Stomach (tissue), 9 donors: ENCODE data around the gene DCBLD1. TPM values are rescaled to one million over a fixed set of nuclear protein-coding genes. Genes with fewer than 3 reads are reported as not detected.
A peak's percentile ranks its signal among the peaks of the same experiment; 100 is the strongest.

Experiments
- DNase-seq, 2 donors: peaks; one replicate each; pipeline versions ENCODE4 v3.0.0 to v3.0.0-alpha.2; 2013 to 2019
- H3K27ac ChIP-seq, 5 donors: fragments of 200-600 bp in 4 of 5; sonication (generic) in 4 of 5; one replicate each; pipeline ENCODE4 v1.5.1; 2013 to 2019; ENCODE audit warnings: mild to moderate bottlenecking in 1 of 5, moderate library complexity in 1 of 5
- H3K27me3 ChIP-seq, 3 donors: fragments of 200-600 bp; sonication (generic); one replicate each; pipeline ENCODE4 v1.5.1; 2017 to 2019; ENCODE audit warnings: mixed run types in 1 of 3
- H3K36me3 ChIP-seq, 4 donors: fragments of 200-600 bp; sonication (generic); 1 replicate in 3 of 4; 2 replicates in 1 of 4; pipeline ENCODE4 v1.5.1; 2016 to 2019
- H3K4me1 ChIP-seq, 4 donors: fragments of 200-600 bp; sonication (generic); one replicate each; pipeline ENCODE4 v1.5.1; 2016 to 2019
- H3K4me3 ChIP-seq, 4 donors: fragments of 200-600 bp; sonication (generic) in 3 of 4; one replicate each; pipeline ENCODE4 v1.5.1; 2016 to 2019; ENCODE audit warnings: mild to moderate bottlenecking in 1 of 4
- H3K9me3 ChIP-seq, 4 donors: fragments of 200-600 bp; sonication (generic); one replicate each; pipeline ENCODE4 v1.5.1; 2016 to 2019
- EP300 ChIP-seq: sonication (generic); formaldehyde crosslinking; IDR thresholded peaks from one replicate; pipeline ENCODE4 v1.6.1; 2017; ENCODE audit warnings: antibody characterized with exemption
- POLR2A ChIP-seq, 4 donors: fragments of 450-650 bp; IDR thresholded peaks; one replicate each; pipeline ENCODE4 v1.6.1; 2016; ENCODE audit warnings: antibody characterized with exemption in 4 of 4, control low read depth in 2 of 4, mild to moderate bottlenecking in 1 of 4, moderate library complexity in 1 of 4
- POLR2AphosphoS5 ChIP-seq, 3 donors: sonication (generic); formaldehyde crosslinking; IDR thresholded peaks; one replicate each; pipeline ENCODE4 v1.6.1; 2016; ENCODE audit warnings: antibody characterized with exemption in 3 of 3
- WGBS, 5 donors: extraction: QIAGEN DNeasy Blood & Tissue Kit in 3 of 5; methylation state at CpG; one replicate each; pipeline versions ENCODE4 v1.1.5 to v1.1.7; 2013 to 2018; 5-methylcytosine and 5-hydroxymethylcytosine counted together
- intact Hi-C: fragments of 100-400 bp; cut with DNase I; formaldehyde crosslinking; loops from one replicate; pipeline ENCODE4 v1.15.1; 2023; ENCODE audit warnings: low total_unique reads
- polyA plus RNA-seq, 3 donors: library from polyadenylated mRNA; stranded (reverse); fragments of 200-250 nt; gene quantifications; one replicate each; pipeline ENCODE4 v1.2.3, GENCODE V29; 2013
- total RNA-seq, 5 donors: library from RNA; depleted of rRNA; stranded (reverse); fragments of >200 nt; gene quantifications; one replicate each; pipeline versions ENCODE4 v1.1.0 to v1.2.3, GENCODE V29; 2014 to 2016
- TF ChIP-seq, protein P1 (sequence below), 7 experiments: fragments of 450-650 bp in 4 of 7; fragments of 200-600 bp in 3 of 7; sonication (generic) in 3 of 7; IDR thresholded peaks; one replicate each; pipeline ENCODE4 v1.5.1; 2016 to 2019; ENCODE audit warnings: antibody characterized with exemption in 7 of 7, control low read depth in 2 of 7, mild to moderate bottlenecking in 1 of 7
- donor health status: healthy with polysubstance abuse.
- donor health status: Bipolar disorder and iron deficiency.
- donor health status: healthy.

Gene DCBLD1
- total and polyA plus RNA-seq, 8 donors, result 3.4 to 28.5 (median 9.1) TPM

DNA sequence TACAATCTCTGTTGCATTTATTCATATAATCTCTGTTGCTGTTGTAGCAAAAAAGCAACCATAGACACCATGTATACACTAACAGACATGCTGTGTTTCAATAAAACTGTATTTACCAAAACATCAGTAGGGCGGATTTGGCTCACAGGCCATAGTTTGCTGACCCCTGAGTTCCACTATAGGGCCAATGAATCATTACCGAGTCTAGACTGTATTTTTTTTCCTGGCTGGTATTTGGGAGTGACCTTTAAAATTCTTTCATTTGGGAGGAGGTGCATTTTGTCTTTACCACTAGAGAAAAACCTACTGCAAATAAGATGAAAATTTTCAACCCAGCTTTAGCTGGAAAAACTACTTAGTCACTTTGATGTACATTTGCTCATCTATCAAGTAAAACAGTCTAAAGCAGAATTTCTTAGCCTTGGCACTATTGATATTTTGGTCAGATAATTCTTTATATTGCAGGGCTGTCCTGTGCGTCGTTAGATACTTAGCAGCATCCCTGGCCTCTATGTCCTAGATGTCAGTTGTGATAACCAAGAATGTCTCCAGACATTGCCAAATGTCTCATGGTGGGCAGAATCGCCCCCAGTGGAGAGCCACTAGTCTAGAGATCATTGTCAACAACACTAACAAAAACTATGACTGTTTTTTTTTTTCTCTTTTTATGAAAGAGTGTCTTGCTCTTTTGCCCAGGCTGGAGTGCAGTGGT lies 39.5 kb downstream of the DCBLD1 start:
- no peak for TF ChIP-seq EP300
- no peaks in the 10 kb centered on the region for H3K9me3 ChIP-seq
- intact Hi-C loops, result no loop called here
- no peaks in the 10 kb centered on the region for H3K4me1 ChIP-seq
- WGBS, 5 donors, result 91 to 95% (median 93%) methylated on average over 5 of the region's 5 CpGs
- H3K4me3 ChIP-seq, result no peak overlapping the region
- no peak overlapping the region for H3K27ac ChIP-seq
- peaks cover 0 to 22% (median 11%) of the 10 kb centered on the region in 4 donors for H3K36me3 ChIP-seq
- DNase-seq, result no peak
- H3K27me3 ChIP-seq, result no peaks in the 10 kb centered on the region

DNA sequence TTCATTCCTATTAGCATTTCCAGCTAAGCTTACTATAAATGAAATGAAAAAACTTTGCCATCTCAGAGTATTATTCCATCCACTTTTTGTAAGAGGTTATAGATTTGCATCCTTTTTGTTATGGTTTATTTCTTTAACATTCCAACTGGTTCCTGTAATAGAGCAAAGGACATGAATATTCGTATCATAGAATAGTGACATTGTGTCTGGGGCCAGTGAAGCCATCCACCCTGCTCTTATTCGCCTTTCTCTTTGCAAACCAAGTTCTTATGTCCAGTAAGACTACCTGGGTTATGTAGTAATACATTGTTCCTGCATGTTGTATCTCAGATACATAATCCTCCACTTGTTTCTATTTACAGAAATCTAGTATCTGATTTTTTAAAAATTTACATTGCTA lies 43.1 kb downstream of the DCBLD1 start:
- Histone ChIP-seq H3K27ac (no peak overlapping the region), H3K4me3 (no peak overlapping the region), H3K4me1 (no peaks in the 10 kb centered on the region), H3K36me3 (peaks cover 0 to 12% (median 7%) of the 10 kb centered on the region in 4 donors), H3K27me3 (no peaks in the 10 kb centered on the region), H3K9me3 (no peaks in the 10 kb centered on the region)
- DNase-seq, result no peak
- TF ChIP-seq POLR2AphosphoS5 (IDR thresholded peaks at IDR 0.05) (no peak), EP300 (no peak)
- TF ChIP-seq, protein P1, sequence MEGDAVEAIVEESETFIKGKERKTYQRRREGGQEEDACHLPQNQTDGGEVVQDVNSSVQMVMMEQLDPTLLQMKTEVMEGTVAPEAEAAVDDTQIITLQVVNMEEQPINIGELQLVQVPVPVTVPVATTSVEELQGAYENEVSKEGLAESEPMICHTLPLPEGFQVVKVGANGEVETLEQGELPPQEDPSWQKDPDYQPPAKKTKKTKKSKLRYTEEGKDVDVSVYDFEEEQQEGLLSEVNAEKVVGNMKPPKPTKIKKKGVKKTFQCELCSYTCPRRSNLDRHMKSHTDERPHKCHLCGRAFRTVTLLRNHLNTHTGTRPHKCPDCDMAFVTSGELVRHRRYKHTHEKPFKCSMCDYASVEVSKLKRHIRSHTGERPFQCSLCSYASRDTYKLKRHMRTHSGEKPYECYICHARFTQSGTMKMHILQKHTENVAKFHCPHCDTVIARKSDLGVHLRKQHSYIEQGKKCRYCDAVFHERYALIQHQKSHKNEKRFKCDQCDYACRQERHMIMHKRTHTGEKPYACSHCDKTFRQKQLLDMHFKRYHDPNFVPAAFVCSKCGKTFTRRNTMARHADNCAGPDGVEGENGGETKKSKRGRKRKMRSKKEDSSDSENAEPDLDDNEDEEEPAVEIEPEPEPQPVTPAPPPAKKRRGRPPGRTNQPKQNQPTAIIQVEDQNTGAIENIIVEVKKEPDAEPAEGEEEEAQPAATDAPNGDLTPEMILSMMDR (IDR thresholded peaks at IDR 0.05), result no peak
- intact Hi-C loops, result no loop called here
- WGBS, 5 donors, result 91 to 97% (median 94%) methylated on average over 2 of the region's 2 CpGs

DNA sequence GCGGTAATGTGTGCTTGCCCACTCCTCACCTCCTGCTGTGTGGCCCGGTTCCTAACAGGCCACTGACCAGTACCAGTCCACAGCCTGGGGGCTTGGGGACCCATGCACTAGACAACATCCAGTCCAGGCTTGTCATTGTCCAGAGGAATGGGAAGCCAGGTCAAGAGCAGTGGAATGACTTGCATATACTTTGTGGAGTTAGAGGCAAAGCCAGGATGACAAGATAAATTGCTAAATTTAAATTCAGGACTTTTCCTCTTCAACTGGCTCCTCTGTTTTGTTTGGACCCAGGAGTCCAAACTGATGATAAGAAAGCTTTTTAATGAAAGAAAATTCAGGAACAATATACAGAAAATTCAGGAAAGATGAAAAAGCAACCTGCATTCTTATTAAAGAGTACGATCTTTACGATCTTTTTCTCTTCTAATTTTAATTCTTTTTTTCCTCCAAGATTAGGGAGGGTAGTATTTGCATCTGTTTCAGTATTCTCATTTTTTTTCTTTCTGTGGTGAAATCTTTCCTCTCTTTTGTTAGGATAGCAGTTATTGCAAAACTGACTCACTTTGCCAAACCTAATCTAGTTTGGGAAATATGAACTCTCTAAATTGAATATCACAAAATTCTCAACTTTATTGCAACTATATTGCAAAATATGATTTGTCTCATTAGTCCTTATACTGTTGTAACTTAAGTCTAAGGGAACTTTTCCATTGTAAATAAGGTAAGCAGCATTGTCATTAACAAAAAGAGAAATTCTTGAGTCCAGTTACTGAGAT lies 48.2 kb downstream of the DCBLD1 start:
- TF ChIP-seq POLR2A (IDR thresholded peaks at IDR 0.05) (no peak), EP300 (no peak), POLR2AphosphoS5 (IDR thresholded peaks at IDR 0.05) (no peak)
- TF ChIP-seq, protein P1 (IDR thresholded peaks at IDR 0.05), result no peak
- intact Hi-C loops, result no loop called here

DNA sequence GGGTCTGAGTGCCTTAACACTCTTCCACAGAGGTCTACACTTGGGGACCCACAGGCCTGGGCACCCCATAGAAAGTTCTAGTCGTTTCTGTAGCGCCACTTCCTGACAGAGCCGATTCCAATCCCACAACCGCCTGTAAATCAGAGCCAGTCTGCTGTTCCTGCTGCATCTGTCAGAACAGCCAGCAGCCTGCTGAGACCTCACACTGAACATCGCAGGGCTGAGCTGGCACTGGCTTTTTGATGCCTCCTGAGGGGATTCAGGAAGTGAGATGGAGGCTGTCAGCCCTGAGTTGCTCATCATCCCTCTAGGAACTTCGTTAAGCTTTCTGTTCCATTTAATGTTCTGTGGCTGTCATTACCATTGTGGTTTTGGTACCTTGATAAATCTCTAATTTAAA lies 48.9 kb downstream of the DCBLD1 start:
- no peak overlapping the region for H3K4me3 ChIP-seq
- no peaks in the 10 kb centered on the region for H3K9me3 ChIP-seq
- WGBS, 5 donors, result 73 to 93% (median 83%) methylated on average over 2 to 6 of the region's 6 CpGs
- H3K27me3 ChIP-seq, result no peaks in the 10 kb centered on the region
- DNase-seq, result no peak
- intact Hi-C loops, result no loop called here
- peak overlapping the region in 1 of 5 donors; percentile 29 for H3K27ac ChIP-seq
- no peaks in the 10 kb centered on the region for H3K4me1 ChIP-seq
- H3K36me3 ChIP-seq, result peaks cover 0 to 24% (median 10%) of the 10 kb centered on the region in 4 donors
- TF ChIP-seq, protein P1 (IDR thresholded peaks at IDR 0.05), result no peak
- no peak for TF ChIP-seq POLR2A (IDR thresholded peaks at IDR 0.05)
- TF ChIP-seq POLR2AphosphoS5 (IDR thresholded peaks at IDR 0.05), result no peak
- no peak for TF ChIP-seq EP300

More for the DNA sequence above, 48.2 kb downstream of the DCBLD1 start:
- no peak for DNase-seq
- Histone ChIP-seq H3K4me1 (no peaks in the 10 kb centered on the region), H3K27me3 (no peaks in the 10 kb centered on the region), H3K27ac (peak overlapping the region in 1 of 5 donors; percentile 29), H3K9me3 (no peaks in the 10 kb centered on the region), H3K4me3 (no peak overlapping the region), H3K36me3 (peaks cover 0 to 21% (median 10%) of the 10 kb centered on the region in 4 donors)
- whole genome bisulfite sequencing, 5 donors, result 92 to 99% (median 95%) methylated on average over 4 of the region's 4 CpGs
